Measurements from ENCODE around the gene LRFN4. TPM values are rescaled to one million over a fixed set of nuclear protein-coding genes. Genes with fewer than 3 reads are reported as not detected.

The LRFN4 gene
- total and polyA plus RNA-seq, 2 of the 13 experiments (the other 11 are each of a cell fraction or from before 2014, with no cell fraction given) = 1.3 to 6.8 TPM

DNA sequence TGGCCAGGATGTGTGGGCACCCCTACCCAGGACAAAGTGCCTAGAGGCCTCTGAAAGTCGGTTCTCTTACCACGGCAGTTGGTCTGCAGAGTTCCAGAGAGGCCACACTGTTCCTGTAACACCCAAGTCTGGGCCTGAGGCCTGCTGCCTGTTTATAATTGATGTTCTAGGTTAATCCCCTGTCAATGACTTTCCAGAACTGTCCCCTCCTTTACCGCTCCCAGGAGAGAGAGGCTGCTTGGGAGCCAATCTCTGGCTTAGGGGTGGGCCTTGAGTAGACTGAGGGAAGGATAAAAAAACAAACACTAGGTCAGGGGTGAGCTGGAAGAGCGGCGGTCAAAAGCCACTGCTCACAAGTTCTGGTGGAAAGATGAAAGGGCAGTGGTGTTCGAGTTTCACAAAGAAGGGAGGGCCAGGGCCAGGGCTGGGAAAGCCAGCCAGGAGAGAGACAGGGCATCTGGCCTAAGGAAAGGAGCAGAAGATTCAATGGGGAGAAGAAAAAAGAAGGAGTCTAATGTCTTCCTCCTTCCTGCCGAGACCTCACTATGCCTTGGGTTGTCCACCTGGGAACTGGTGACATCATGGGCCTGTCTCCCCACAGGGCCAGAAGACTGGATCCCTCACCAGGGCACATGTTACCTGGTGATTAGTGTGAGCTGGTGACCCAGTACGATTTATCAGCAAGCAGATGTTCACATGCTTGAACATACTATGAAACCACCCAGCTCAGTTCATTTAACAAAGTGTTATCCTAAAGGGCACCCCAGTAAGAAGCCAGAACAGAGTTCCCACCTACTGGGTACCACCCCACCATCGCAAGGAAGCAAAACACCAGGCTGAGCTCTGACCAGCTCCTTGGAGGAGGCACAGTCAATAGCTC is 51.1 kb downstream of the LRFN4 start (continued):
- TF ChIP-seq, protein P1, sequence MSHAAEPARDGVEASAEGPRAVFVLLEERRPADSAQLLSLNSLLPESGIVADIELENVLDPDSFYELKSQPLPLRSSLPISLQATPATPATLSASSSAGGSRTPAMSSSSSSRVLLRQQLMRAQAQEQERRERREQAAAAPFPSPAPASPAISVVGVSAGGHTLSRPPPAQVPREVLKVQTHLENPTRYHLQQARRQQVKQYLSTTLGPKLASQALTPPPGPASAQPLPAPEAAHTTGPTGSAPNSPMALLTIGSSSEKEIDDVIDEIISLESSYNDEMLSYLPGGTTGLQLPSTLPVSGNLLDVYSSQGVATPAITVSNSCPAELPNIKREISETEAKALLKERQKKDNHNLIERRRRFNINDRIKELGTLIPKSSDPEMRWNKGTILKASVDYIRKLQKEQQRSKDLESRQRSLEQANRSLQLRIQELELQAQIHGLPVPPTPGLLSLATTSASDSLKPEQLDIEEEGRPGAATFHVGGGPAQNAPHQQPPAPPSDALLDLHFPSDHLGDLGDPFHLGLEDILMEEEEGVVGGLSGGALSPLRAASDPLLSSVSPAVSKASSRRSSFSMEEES (CRISPR knock-in tag; IDR thresholded peaks at IDR 0.05) = peak; percentile 32; the same call in 1 of the 2 replicates
- TF ChIP-seq XRCC5 (optimal IDR thresholded peaks at IDR 0.05; ENCODE audit: low read length) (peak; percentile 56), SMC3 (IDR thresholded peaks at IDR 0.05; ENCODE audit: low read length) (peak; percentile 3; the same call in 1 of the 2 replicates), NCOA2 (CRISPR knock-in tag; IDR thresholded peaks at IDR 0.05) (peak; percentile 56; the same call in 1 of the 2 replicates), SKI (IDR thresholded peaks at IDR 0.05; ENCODE audit: partially characterized antibody) (peak; percentile 73), ZNF607 (CRISPR knock-in tag; IDR thresholded peaks at IDR 0.05; ENCODE audit: borderline replicate concordance) (0 out of 2 replicates have a peak, but pooled peaks have one; percentile 40), HIVEP1 (CRISPR knock-in tag; IDR thresholded peaks at IDR 0.05) (0 out of 2 replicates have a peak, but pooled peaks have one; percentile 18), ZNF232 (CRISPR knock-in tag; IDR thresholded peaks at IDR 0.05; ENCODE audit: borderline replicate concordance) (no peak), NR2C2 (CRISPR knock-in tag; IDR thresholded peaks at IDR 0.05; ENCODE audit: borderline replicate concordance) (peak; percentile 65), ZNF180 (CRISPR knock-in tag; IDR thresholded peaks at IDR 0.05; ENCODE audit: borderline replicate concordance, low read depth) (no peak), KDM1A (CRISPR knock-in tag; IDR thresholded peaks at IDR 0.05) (no peak), NR2F1 (CRISPR knock-in tag; IDR thresholded peaks at IDR 0.05) (peak; percentile 69 to 70), CC2D1A (CRISPR knock-in tag; IDR thresholded peaks at IDR 0.05) (0 out of 2 replicates have a peak, but pooled peaks have one; percentile 58), CENPT (CRISPR knock-in tag; IDR thresholded peaks at IDR 0.05; ENCODE audit: low read depth) (no peak), MYNN (CRISPR knock-in tag; IDR thresholded peaks at IDR 0.05; ENCODE audit: low read depth) (no peak)
- TF ChIP-seq, protein P2, sequence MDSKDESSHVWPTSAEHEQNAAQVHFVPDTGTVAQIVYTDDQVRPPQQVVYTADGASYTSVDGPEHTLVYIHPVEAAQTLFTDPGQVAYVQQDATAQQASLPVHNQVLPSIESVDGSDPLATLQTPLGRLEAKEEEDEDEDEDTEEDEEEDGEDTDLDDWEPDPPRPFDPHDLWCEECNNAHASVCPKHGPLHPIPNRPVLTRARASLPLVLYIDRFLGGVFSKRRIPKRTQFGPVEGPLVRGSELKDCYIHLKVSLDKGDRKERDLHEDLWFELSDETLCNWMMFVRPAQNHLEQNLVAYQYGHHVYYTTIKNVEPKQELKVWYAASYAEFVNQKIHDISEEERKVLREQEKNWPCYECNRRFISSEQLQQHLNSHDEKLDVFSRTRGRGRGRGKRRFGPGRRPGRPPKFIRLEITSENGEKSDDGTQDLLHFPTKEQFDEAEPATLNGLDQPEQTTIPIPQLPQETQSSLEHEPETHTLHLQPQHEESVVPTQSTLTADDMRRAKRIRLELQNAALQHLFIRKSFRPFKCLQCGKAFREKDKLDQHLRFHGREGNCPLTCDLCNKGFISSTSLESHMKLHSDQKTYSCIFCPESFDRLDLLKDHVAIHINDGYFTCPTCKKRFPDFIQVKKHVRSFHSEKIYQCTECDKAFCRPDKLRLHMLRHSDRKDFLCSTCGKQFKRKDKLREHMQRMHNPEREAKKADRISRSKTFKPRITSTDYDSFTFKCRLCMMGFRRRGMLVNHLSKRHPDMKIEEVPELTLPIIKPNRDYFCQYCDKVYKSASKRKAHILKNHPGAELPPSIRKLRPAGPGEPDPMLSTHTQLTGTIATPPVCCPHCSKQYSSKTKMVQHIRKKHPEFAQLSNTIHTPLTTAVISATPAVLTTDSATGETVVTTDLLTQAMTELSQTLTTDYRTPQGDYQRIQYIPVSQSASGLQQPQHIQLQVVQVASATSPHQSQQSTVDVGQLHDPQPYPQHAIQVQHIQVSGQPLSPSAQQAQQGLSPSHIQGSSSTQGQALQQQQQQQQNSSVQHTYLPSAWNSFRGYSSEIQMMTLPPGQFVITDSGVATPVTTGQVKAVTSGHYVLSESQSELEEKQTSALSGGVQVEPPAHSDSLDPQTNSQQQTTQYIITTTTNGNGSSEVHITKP (CRISPR knock-in tag; IDR thresholded peaks at IDR 0.05; ENCODE audit: low read depth) = 0 out of 2 replicates have a peak, but pooled peaks have one; percentile 13
- TF ChIP-seq, protein P3, sequence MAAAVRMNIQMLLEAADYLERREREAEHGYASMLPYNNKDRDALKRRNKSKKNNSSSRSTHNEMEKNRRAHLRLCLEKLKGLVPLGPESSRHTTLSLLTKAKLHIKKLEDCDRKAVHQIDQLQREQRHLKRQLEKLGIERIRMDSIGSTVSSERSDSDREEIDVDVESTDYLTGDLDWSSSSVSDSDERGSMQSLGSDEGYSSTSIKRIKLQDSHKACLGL (CRISPR knock-in tag; IDR thresholded peaks at IDR 0.05) = no peak
- TF ChIP-seq, protein P4, sequence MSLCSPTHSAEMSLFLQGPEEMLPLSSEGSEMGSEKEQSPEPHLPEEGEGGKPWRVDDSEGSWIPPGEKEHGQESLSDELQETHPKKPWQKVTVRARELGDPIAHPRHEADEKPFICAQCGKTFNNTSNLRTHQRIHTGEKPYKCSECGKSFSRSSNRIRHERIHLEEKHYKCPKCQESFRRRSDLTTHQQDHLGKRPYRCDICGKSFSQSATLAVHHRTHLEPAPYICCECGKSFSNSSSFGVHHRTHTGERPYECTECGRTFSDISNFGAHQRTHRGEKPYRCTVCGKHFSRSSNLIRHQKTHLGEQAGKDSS (CRISPR knock-in tag; IDR thresholded peaks at IDR 0.05; ENCODE audit: borderline replicate concordance, low read depth) = 0 out of 2 replicates have a peak, but pooled peaks have one; percentile 19
- TF ChIP-seq, protein P5, sequence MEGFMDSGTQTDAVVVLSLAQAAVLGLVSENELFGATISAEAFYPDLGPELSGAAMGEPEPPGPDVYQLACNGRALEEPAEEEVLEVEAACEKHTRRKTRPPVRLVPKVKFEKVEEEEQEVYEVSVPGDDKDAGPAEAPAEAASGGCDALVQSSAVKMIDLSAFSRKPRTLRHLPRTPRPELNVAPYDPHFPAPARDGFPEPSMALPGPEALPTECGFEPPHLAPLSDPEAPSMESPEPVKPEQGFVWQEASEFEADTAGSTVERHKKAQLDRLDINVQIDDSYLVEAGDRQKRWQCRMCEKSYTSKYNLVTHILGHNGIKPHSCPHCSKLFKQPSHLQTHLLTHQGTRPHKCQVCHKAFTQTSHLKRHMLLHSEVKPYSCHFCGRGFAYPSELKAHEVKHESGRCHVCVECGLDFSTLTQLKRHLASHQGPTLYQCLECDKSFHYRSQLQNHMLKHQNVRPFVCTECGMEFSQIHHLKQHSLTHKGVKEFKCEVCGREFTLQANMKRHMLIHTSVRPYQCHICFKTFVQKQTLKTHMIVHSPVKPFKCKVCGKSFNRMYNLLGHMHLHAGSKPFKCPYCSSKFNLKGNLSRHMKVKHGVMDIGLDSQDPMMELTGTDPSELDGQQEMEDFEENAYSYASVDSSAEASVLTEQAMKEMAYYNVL (CRISPR knock-in tag; IDR thresholded peaks at IDR 0.05; ENCODE audit: borderline replicate concordance) = peak; percentile 85
